ENCODE data around the gene BCL2L1.

The BCL2L1 gene

DNA sequence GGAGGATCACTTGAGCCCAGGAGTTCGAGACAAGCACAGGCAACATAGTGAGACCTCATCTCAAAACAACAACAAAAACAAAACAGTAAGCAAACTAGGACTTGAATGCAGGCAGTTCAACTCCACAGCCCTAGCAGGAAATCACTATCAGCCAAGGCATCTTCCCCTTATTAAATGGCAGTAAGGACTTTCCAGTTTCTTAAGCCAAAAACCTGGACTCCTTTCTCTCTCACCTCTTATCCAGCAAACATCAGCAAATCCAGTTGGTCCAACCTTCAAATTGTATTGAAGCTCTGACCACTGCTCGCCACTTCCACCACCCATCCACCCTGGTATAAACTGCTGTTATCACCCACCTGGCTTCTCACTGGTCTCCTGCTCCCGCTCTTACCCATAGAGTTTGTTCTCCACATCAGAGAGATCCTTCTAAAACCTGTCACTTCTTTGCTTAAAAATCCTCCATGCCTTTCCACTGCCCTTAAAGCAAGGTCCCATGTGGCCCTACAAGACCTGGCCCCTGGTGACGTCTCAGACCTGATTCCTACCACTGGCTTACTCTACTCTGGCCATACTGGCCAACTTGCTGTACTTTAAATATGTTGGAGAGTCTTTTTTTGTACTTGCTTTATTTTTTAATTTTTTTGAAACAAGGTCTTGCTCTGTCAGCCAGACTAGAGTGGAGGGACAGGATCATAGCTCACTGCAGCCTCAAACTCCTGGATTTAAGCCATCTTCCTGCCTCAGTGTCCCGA is 27.6 kb downstream of the BCL2L1 start:
- in situ Hi-C loops (cut with MboI; ENCODE audit: low sequenced_read_pairs): no loop called here

DNA sequence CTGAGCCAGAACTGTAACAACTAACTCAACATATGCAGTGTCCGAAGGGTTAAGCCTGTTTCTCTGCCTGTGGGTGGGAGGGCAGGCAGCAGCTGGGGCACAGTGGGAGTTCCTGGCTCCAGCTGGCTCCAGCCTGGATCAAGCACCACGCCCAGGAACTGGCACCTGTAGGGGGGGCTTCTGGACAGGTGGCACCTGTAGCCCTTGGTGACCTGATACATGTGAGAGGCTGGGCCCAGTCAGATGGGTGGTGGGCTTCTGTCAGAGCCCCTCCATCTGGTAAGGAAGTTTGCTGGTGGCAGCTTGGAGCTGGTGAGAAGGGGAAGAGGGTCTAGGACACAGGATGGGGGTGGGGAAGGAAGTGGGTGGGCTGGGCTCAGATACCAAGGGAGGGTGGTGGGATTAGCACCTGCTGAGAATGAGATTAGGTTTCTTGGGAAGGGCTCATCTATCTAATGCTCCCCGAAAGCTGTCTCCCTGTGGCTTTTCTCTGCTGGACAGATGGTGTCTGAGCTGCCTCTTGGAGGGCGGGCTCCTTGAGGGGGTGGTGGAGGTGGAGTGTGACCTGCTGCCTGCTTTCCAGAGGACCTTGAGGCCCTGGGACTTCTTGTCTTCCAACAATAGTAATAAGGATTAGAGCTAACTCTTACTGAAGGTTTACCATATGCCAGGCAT is 28.5 kb downstream of the BCL2L1 start:
- in situ Hi-C loops (cut with MboI; ENCODE audit: low sequenced_read_pairs): no loop called here

DNA sequence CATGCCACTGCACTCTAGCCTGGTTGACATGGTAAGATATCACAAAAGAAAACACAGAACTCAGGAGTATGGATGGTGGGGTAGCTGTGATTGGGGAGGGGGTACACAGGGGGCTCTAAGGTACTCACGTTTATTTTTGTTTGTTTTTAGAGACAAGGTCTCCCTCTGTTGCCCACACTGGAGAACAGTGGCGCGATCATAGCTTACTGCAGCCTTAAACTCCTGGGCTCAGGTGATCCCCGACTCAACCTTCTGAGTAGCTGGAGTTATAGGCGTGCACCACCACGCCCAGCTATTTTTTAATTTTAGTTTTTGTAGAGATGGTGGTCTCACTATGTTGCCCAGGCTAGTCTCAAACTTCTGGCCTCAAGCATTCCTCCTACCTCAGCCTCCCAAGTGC is 29.3 kb downstream of the BCL2L1 start:
- in situ Hi-C loops (cut with MboI; ENCODE audit: low sequenced_read_pairs): no loop called here

DNA sequence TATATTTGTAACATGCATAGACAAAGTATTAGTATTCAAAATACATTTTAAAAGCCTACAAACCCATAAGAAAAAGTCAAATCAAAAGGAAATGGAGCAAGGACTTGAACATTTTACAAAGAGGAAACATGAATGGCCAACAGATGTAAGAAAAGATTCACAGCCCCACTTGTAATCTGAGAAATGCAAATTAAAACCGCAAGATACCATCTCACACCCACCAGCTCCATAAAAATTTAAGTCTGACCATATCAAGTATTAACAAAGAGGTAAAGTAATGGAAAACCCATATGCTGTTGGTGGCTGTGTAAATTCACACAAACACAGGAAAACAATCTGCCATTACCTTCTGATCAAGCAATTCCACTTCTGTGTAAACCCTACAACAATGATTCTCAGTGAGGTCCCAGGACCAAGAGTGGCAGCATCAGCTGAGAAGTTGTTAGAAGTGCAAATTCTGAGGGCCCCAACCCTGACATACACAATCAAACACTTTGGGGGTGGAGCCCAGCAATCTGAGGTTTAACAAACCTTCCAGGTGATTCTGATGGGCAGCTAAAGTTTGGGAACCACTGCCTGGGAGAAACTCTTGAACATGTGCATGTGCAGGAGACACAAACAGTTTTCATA is 30.9 kb downstream of the BCL2L1 start:
- in situ Hi-C loops (cut with MboI; ENCODE audit: low sequenced_read_pairs): no loop called here

DNA sequence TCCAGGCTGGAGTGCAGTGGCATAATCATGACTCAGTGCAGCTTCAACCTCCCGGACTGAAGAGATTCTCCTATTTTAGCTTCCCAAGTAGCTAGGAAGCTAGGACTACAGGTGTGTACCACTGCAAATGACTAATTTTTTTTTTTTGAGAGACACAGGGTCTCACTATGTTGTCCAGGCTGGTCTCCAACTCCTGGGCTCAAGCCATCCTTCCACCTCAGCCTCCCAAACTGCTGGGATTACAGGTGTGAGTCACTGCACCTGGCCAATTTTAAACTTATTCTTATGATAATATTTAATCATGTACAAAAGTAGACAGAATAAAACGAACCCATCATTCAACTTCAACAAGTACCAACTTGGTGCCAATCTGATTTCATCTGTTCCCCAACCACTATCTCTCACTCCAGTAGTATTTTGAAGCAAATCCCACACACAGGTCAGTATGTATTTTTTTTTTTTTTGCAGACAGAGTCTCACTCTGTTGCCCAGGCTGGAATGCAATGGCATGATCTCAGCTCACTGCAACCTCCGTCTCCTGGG is 32.5 kb downstream of the BCL2L1 start:
- in situ Hi-C loops (cut with MboI; ENCODE audit: low sequenced_read_pairs): no loop called here

DNA sequence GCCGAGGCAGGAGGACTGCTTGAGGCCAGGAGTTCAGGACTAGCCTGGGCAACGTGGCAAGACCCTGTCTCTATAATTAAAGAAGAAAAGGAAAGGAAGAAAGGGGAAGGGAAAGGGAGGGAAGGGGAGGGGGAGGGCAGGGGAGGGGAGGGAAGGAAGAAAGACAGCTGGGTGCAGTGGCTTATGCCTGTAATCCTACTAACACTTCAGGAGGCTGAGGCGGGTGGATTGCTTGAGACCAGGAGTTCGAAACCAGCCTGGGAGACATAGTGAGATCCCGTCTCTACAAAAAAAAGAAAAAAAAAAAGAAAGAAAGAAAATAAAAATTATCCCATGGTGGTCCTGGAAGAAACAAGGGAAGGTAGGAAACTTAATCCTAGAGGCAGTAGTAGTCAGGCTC is 33.5 kb downstream of the BCL2L1 start:
- in situ Hi-C loops (cut with MboI; ENCODE audit: low sequenced_read_pairs): no loop called here

DNA sequence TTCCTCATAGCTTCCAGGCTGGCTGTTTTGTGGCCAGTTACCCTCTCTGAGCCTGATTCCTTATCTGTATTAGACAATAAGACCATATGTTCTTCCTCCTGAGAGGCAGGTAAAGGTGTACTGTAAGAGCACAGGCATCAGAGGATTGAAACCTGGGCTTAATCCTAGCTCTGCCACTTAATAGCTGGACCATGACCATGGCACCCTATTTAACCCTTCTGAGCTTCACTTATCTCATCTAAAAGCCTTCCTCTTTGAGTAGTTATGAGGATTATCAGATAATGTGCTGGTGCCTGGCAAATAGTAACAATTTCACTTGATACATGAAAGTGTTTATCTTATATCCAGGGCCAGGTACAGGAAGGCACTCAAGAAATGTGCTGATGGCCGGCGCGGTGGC is 34.9 kb downstream of the BCL2L1 start:
- in situ Hi-C loops (cut with MboI; ENCODE audit: low sequenced_read_pairs): no loop called here

DNA sequence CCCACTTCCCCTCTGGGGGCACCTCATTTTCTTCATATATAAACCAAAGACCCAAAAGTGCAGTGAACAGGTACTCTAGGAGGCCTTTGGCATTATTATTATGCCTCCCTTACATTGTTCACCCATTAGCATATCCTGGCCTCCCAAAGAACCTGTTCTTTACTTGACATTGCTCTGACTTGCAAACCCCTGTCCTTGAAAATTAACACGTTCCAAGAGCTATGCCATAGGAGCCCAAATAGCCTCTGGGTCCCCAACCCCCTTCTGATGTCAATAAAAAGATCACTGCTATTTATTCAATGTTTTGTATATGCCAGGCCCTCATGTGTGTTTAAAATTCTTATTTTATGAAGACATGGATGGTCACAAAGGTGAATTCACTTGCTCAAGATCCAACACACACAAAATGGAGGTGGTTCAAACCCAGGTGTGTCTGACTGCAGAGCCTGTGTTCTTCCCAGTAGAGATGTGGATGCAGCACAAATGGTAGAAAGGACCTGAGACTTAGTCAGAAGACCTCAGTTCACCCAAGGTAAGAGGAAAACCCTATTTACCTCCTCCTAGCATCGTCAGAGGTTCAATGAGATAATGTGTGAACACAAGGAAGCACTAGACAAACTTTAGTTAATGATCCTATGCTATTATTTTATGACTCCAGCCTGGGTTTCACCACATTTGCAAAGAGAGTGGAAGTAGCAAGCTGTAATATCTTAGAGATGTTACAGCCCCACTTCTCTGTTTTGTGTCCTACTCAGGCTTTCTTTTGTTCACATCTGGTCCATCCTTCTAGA is 36.6 kb downstream of the BCL2L1 start:
- in situ Hi-C loops (cut with MboI; ENCODE audit: low sequenced_read_pairs): no loop called here

DNA sequence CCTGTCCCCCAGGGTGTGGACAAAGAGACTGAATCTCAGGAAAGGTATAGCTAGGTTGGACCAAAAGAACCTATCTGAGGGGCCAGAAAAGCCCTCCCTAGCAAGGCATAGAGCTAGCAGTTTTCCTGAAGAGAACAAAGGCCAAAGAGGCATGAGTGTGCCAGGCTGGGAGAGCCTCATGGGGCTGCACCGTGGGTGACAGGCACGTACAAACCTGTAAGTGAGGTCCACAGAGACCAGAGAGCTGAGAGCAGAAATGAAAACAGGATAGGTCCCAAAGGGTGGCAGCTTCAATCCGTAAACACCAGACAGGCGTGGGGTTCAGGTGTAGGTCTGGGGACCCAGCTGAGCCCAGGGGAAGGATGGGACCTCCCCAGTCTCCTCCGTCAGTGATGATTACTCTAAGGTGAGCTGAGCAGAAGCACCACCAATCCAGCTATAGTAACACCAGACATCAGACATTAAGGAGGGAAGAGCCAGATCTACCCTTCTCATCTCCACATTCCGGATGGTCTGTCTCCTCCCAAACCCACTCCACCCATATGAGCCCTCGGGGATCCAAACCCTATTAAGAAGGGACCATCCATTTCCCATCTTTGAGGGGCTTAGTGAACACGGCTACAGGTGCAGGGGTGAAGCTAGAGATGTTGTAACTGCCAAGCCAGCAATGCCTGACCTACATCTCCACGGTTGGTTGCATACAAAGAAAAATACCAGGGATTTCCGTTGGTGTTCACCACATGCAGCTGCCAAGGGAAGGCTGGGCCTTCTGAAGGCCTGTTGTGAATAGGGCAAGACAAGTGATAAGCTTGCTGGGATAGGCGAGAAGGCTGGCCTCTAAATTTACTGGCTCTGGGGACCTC is 38.3 kb downstream of the BCL2L1 start:
- in situ Hi-C loops (cut with MboI; ENCODE audit: low sequenced_read_pairs): no loop called here

DNA sequence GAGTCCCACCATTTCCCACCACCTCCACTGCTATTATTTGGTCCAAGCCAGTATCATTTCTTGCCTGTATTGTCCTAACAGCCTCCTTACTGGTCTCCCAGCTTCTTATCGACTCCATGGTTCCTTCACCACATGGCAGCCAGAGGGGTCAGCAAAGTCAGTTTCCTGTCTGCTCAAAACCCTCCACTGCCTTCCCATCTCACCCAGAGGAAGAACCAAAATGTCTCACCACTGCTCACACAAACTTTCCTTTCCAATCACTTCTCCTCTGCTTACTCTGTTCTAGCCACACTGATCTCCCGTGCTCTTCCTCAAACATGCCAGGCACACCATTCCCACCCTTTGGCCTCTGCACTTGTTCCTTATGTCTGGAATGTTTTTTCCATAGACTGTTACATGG is 39.7 kb downstream of the BCL2L1 start:
- in situ Hi-C loops (cut with MboI; ENCODE audit: low sequenced_read_pairs): no loop called here

DNA sequence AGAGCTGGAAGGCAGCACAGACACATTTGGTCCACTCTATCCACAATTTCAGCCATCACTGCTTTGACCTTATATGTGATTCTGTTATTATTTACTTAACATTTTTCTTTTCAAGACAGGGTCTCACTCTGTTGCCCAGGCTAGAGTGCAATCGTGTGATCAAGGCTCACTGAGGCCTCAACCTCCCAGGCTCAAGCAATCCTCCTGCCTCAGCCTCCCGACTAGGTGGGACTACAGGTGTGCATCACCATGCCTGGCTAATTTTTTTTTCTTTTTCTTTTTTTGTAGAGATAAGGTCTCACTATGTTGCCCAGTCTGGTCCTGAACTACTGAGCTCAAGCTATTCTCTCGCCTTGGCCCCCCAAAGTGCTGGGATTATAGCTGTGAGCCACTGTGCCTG is 40.3 kb downstream of the BCL2L1 start:
- in situ Hi-C loops (cut with MboI; ENCODE audit: low sequenced_read_pairs): no loop called here

DNA sequence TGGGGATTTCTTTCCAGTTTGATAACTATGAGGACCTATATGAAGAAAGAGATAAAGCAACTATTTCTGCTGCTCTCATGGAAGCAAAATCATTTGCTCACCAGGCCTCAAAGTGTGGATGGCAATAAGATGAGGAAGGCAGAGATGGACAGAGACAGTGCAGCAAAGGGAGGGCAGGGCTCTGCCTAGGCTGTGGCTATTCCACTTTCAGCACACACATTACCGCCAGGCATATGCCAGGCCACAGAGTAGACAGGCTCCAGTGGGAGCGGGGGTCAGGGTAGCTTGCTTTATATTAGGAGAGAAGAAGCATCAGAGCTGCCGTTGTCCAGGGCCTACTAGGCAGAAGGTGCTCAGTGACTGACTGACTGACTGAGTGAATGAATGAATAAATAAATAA is 40.9 kb downstream of the BCL2L1 start:
- in situ Hi-C loops (cut with MboI; ENCODE audit: low sequenced_read_pairs): no loop called here

DNA sequence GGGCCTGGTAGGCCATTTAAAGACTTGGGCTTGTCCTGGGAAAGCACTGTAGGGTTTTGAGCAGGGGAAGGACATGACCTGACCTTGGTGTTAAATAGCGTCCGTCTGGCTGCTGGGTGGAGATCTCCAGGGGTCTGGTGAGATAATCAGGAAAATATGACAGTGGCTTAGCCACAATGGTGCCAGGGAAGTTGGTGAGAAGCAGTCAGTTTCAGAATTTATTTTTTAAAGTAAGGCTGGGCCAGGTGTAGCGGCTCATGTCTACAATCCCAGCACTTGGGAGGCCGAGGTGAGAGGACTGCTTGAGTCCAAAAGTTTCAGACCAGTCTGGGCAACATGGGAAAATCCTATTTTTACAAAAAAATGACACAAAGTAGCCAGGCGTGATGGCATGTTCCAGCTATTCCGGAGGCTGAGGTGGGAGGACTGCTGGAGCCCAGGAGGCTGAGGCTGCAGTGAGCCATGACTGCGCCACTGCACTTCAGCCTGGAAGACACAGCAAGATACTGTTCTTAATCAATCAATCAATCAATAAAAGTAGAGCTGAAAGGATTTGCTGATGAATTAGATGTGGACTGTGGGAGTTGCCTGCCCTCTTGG is 41.4 kb downstream of the BCL2L1 start:
- in situ Hi-C loops (cut with MboI; ENCODE audit: low sequenced_read_pairs): no loop called here

DNA sequence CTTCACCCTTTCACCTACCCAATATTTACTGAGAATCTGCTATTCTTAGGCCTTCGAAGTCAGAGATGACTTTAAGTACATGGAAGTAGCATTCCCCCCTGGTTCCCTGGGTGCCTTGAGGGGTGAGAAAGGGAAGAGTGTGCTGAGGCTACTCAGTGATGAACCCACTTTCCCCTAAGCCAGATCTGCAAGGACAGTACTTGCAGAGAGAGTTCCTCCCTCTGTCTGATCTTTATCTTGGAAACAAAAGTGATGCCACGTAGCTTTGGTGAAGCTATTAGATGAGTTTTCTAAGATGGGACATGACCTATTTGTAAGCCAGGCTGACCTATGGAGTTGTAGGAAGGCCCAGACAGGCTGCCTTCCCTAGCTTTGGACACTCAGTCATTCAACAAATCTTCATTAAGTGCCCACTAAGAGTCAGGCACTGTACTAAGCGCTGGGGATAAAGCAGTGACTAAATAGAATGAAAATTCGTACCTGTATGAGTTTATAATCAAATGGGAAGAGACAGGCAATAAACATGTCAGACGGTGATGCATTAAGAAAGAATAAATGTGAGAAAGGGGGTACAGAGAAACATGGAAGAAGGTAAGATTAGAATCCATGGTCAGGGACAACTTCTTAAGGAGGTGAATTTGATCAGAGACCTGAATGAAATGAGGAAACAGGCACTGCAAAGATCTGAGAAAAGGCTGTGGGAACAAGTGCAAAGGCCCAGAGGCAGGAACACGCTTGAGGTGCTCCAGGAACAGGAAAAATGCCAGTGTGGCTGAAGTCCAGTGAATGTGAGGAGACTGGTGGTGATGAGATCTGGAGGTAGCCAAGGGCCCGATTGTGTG is 42.2 kb downstream of the BCL2L1 start:
- in situ Hi-C loops (cut with MboI; ENCODE audit: low sequenced_read_pairs): no loop called here

DNA sequence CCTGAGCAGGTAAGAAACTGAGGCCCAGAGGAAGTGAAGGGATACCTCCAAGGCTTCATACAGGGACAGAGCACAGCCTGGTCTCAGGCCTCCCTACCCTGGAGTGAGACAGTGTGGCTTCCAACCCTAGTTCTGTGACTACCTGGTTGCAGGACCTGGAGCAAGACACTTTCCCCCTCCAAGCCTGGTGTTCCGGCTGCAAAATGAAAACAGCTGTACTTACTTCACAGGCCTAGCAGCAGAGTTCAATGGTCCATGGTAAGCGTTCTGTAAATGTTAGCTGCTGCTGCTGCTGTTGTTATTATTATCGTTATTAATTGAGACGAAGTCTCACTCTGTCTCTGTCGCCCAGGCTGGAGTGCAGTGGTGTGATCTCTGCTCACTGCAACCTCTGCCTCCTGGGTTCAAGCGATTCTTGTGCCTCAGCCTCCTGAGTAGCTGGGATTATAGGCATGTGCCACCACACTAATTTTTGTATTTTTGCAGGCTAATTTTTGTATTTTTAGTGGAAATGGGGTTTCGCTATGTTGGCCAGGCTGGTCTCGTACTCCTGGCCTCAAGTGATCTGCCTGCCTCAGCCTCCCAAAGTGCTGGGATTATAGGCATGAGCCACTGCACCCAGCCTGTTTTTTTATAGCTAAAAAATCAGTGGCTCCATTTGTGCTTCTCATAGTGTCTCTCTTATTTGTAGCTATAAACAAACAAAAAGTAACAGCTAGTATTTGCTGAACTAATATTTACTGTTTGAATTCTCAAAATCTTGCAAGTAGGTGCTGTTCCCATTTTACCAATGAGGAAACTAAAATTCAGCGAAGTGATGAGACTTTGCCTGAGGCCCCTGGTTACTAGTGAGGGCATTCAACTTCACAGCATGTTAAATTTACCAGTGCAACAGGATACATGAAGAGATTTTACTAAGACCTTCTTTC is 43.0 kb downstream of the BCL2L1 start:
- in situ Hi-C loops (cut with MboI; ENCODE audit: low sequenced_read_pairs): no loop called here

DNA sequence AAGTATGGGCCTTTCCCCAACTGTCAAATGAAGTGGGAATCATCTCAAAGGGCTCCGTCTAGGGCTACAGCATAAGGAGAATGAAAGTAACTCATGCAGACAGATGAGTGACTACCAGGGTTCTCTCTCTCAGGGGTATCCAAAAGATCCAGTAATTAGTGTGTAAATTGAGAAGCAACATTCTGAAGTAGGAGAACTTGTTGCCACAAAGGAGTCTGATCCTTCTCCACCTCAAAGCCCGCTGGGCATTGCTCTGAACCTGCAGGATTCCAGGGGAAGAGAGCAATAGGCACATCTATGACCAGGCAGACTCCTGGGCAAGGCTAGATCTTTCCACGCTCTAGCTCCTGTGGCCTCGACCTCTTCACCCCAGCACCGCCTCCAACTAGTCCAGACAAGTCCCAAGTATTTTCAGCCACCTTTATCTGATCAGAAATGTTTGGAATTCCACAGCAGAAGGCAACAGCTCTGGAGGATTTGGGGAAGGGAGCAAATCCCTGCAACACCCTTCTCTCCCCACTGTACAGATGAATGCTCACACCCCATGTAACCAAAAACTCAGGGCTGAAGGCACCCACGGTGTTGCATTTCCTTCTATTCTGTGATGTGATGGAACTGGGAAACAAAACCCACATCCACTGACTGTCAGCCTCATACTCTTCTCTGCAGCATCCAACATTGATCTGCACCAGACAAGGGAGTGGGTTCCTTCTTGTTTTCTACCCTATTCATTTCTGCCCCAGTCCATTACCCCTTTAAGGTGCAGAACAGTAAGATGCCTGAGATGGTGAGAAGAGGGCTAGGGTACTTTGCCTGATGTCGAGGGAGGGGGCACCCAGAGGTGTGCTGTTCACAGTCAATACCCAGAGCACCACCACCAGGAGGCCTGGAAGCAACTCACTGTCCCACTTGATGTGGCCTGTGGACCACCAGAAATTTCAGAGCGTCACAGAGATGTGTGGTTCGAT is 44.0 kb downstream of the BCL2L1 start:
- in situ Hi-C loops (cut with MboI; ENCODE audit: low sequenced_read_pairs): no loop called here

Data from HL-60/S4 (cell line).